PC-9 (cell line): ENCODE data around the gene USF2. TPM values are rescaled to one million over a fixed set of nuclear protein-coding genes. Genes with fewer than 3 reads are reported as not detected.

ENCODE experiments used
- BruUV-seq: library from RNA; stranded (reverse); fragments of 400-500 nt; replicated peaks from 2 replicates; lab custom pipeline; 2021; lab: Mats Ljungman, UMichigan
- CTCF ChIA-PET: fragments of 300-600 bp; sonication (Branson Sonifier 250); formaldehyde crosslinking; loops from one replicate; lab custom pipeline; 2022; ENCODE audit warnings: antibody characterized with exemption; lab: Charles Lee
- POLR2A ChIA-PET: fragments of 300-600 bp; sonication (Branson Sonifier 250); formaldehyde crosslinking; loops from one replicate; lab custom pipeline; 2022; ENCODE audit warnings: antibody characterized with exemption; ENCODE audit not compliant: unreplicated experiment; lab: Charles Lee
- DNase-seq, 2 experiments: peaks; one replicate each; pipeline versions ENCODE4 v3.0.0 to v3.0.0-alpha.2; 2015 to 2022; ENCODE audit warnings: mixed read lengths in 1 of 2
- H2AFZ ChIP-seq: fragments of 200-600 bp; sonication (generic); 2 replicates; pipeline ENCODE4 v1.8.1; 2017; ENCODE audit warnings: antibody characterized with exemption
- H3F3A ChIP-seq: fragments of 200-600 bp; sonication (generic); 2 replicates; pipeline ENCODE4 v1.8.1; 2017; ENCODE audit warnings: antibody characterized with exemption, mild to moderate bottlenecking, low read depth; ENCODE audit not compliant: insufficient read depth
- H3K27ac ChIP-seq: fragments of 200-600 bp; sonication (generic); 2 replicates; pipeline ENCODE4 v1.6.1; 2016; ENCODE audit warnings: mixed run types
- H3K27me3 ChIP-seq: fragments of 200-600 bp; sonication (generic); 2 replicates; pipeline ENCODE4 v1.6.1; 2016; ENCODE audit warnings: low read depth, mixed run types; ENCODE audit not compliant: insufficient read depth
- H3K36me3 ChIP-seq: fragments of 200-600 bp; sonication (generic); 2 replicates; pipeline ENCODE4 v1.6.1; 2016; ENCODE audit warnings: low read depth, mixed run types
- H3K4me1 ChIP-seq: fragments of 200-600 bp; sonication (generic); replicated peaks from 2 replicates; pipeline ENCODE4 v1.6.1; 2016; ENCODE audit warnings: mixed run types; ENCODE audit not compliant: insufficient read depth
- H3K4me2 ChIP-seq: fragments of 200-600 bp; sonication (generic); 2 replicates; pipeline ENCODE4 v1.6.1; 2017; ENCODE audit warnings: mixed run types
- H3K4me3 ChIP-seq: fragments of 200-600 bp; sonication (generic); 2 replicates; pipeline ENCODE4 v1.6.1; 2016; ENCODE audit warnings: mixed run types
- H3K79me2 ChIP-seq: fragments of 200-600 bp; sonication (generic); 2 replicates; pipeline ENCODE4 v1.6.1; 2017; ENCODE audit warnings: low read depth, mixed run types
- H3K9me2 ChIP-seq: fragments of 200-600 bp; sonication (generic); 2 replicates; pipeline ENCODE4 v1.8.1; 2017; ENCODE audit warnings: mild to moderate bottlenecking; ENCODE audit not compliant: insufficient read depth
- H3K9me3 ChIP-seq: fragments of 200-600 bp; sonication (generic); 2 replicates; pipeline ENCODE4 v1.8.1; 2016; ENCODE audit warnings: low read depth; ENCODE audit not compliant: insufficient read depth
- H4K20me1 ChIP-seq: fragments of 200-600 bp; sonication (generic); 2 replicates; pipeline ENCODE4 v1.8.1; 2017; ENCODE audit not compliant: insufficient read depth
- CTCF ChIP-seq: fragments of 200-600 bp; sonication (generic); conservative IDR thresholded peaks from 2 replicates; pipeline ENCODE4 v1.6.1; 2017; ENCODE audit warnings: mixed run types, antibody characterized with exemption, mild to moderate bottlenecking, moderate library complexity
- EZH2 ChIP-seq: fragments of 200-600 bp; sonication (generic); IDR thresholded peaks from 2 replicates; pipeline ENCODE4 v1.8.0; 2017; ENCODE audit warnings: antibody characterized with exemption, low read depth
- intact Hi-C: fragments of 100-400 bp; cut with micrococcal nuclease; formaldehyde crosslinking; loops from one replicate; pipeline ENCODE4 v1.10.0; 2022; ENCODE audit not compliant: unreplicated experiment
- total RNA-seq: library from RNA; stranded (reverse); gene quantifications from 2 replicates; pipeline ENCODE4 v1.2.3, GENCODE V29; 2021

USF2 gene
- total RNA-seq, 1 experiment from 2014 or later, result 98.2 TPM

GRCh38 chr19:35322014-35322413 lies 53.3 kb downstream of the USF2 start:
- H4K20me1 ChIP-seq, result no peaks in the 10 kb centered on the region
- H3K36me3 ChIP-seq, result 0 out of 2 replicates have a peak, but pooled peaks cover 21% of the 10 kb centered on the region
- intact Hi-C loops, result no loop called here
- H3F3A ChIP-seq, result peaks cover 27% of the 10 kb centered on the region
- BruUV-seq, result no TSS peak
- ChIA-PET POLR2A (no interaction called here), CTCF (no interaction called here)
- H3K27me3 ChIP-seq, result no peaks in the 10 kb centered on the region
- no peak overlapping the region for H3K4me3 ChIP-seq
- no peaks in the 10 kb centered on the region for H3K9me2 ChIP-seq
- H3K9me3 ChIP-seq, result no peaks in the 10 kb centered on the region
- TF ChIP-seq CTCF (no peak), EZH2 (no peak)
- H3K4me2 ChIP-seq, result no peak overlapping the region
- no peak overlapping the region for H3K27ac ChIP-seq
- no peak for DNase-seq
- H3K79me2 ChIP-seq, result peaks cover 20% of the 10 kb centered on the region
- H2AFZ ChIP-seq, result no peak overlapping the region
- H3K4me1 ChIP-seq, result peaks cover 40% of the 10 kb centered on the region

GRCh38 chr19:35327642-35328041 lies 58.9 kb downstream of the USF2 start:
- peaks cover 35% of the 10 kb centered on the region for H3K36me3 ChIP-seq
- H3K4me2 ChIP-seq, result no peak overlapping the region
- H3K79me2 ChIP-seq, result peaks cover 10% of the 10 kb centered on the region
- no peak overlapping the region for H2AFZ ChIP-seq
- H3K4me3 ChIP-seq, result no peak overlapping the region
- peaks cover 10% of the 10 kb centered on the region; the same call in 1 of the 2 replicates for H3K4me1 ChIP-seq
- BruUV-seq, result no TSS peak
- no peaks in the 10 kb centered on the region for H3K27me3 ChIP-seq
- no peaks in the 10 kb centered on the region for H3K9me2 ChIP-seq
- no peak for DNase-seq
- TF ChIP-seq EZH2 (no peak), CTCF (no peak; the same call in 1 of the 2 replicates)
- ChIA-PET POLR2A (no interaction called here), CTCF (interaction anchor here (0.7 kb wide), 1 partner anchor 286 kb away, joined by 5 read pairs; no protein-coding TSS in a partner anchor)
- 0 out of 2 replicates have a peak, but pooled peaks cover 3% of the 10 kb centered on the region for H3F3A ChIP-seq
- no peak overlapping the region for H3K27ac ChIP-seq
- intact Hi-C loops, result no loop called here
- peaks cover 4% of the 10 kb centered on the region; the same call in 1 of the 2 replicates for H4K20me1 ChIP-seq
- no peaks in the 10 kb centered on the region for H3K9me3 ChIP-seq

GRCh38 chr19:35328851-35329285 lies 60.1 kb downstream of the USF2 start, which contains the start of gene CD22:
TSS of gene CD22 (plus strand) at chr19:35329187. CDS start at chr19:35332041, 2,854 bp downstream.
- TF ChIP-seq CTCF, result no peak
- TF ChIP-seq EZH2, result no peak
- intact Hi-C loops, result no loop called here
- no peaks in the 10 kb centered on the region for H3K27me3 ChIP-seq
- DNase-seq, result no peak
- no peaks in the 10 kb centered on the region for H3K9me3 ChIP-seq
- no peak within 1 kb of the TSS for H3K27ac ChIP-seq
- no peaks in the 10 kb centered on the region for H3K9me2 ChIP-seq
- 0 out of 2 replicates have a peak, but pooled peaks cover 3% of the 10 kb centered on the region for H3F3A ChIP-seq
- no TSS peak for BruUV-seq
- POLR2A ChIA-PET, result no interaction called here
- CTCF ChIA-PET, result no interaction called here
- peaks cover 6% of the 10 kb centered on the region; the same call in 1 of the 2 replicates for H4K20me1 ChIP-seq
- H3K79me2 ChIP-seq, result 0 out of 2 replicates have a peak, but pooled peaks cover 10% of the 10 kb centered on the region
- peaks cover 7% of the 10 kb centered on the region; the same call in 1 of the 2 replicates for H3K4me1 ChIP-seq
- H2AFZ ChIP-seq, result no peak within 1 kb of the TSS
- H3K4me3 ChIP-seq, result no peak within 1 kb of the TSS
- H3K4me2 ChIP-seq, result no peak within 1 kb of the TSS
- H3K36me3 ChIP-seq, result peaks cover 40% of the 10 kb centered on the region
